Stimulated activated CD8-positive, alpha-beta memory T cell treated with anti-CD3 and anti-CD28 coated beads, Interleukin-7, amount 100 ng/mL, for 1 hour (primary cell): Measurements from ENCODE around the gene DAPK2.
A peak's percentile ranks its signal among the peaks of the same experiment; 100 is the strongest.
"Not testable (repeated sequence)": the region's sequence is repeated elsewhere in the genome, so short reads cannot be mapped to it uniquely, and the experiment has no call there.

Source experiments
- DNase-seq, 2 donors: peaks; one replicate each; pipeline ENCODE4 v3.0.0-alpha.2; 2020; ENCODE audit warnings: low read depth in 2 of 2

DAPK2 gene

DNA sequence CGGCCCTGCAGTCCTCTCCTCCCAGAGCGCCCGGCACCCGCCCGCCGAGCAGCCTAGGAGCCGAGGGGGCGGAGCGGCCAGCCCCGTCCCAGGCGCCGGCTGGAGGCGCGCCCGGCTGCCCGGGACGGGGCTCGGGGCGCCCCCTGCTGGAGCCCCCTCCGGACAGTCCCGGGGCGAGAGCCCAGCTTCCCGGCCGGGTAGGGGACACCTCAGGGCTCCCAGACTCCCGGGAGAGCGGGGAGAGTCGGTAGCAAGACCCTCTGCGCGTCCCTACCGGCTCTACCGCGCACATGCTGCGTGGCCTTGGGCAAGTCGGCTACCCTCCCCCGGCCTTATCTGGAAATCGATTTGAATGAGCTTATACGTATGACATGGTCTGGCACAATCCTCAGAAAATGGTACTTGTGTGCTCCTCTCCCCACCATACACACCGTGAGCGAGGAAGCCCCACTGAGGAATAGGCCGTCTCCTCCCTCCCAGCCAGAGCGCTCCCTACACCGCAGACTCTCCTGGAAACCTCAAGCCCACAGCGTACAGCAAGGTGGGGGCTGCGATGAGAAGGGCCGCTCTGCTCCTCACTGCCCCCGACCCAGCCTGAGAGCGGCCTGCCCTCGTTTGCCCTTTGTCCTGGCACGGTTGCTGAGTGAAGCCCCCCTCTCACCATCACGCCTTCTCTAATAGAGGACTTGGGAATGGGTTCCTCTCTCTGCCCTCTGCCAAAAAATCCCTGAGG is at the start of gene DAPK2:
Gene DAPK2, minus strand, starts transcription at position 65 of the 733 bp plus-strand sequence. CDS start 6,224 bp downstream, outside the sequence.
- DNase-seq, result peak; percentile 39 to 43

DNA sequence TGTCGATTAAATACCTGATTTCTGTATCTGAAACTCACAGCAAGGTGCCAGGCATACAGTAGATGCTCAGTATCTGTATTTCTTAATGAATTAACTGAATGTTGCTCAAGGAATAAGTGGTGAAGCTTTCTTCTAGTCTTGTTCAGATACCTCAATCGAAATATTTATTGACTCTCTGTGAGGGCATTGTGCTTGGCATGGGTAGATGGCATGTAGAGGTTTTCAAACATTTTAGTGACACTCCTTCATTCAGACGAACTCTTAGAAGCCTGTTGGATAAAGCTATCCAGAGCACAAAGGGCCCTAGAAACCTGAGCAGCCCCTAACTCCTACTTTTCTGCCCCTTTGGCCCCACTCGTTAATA is 49.1 kb upstream of the DAPK2 start:
- DNase-seq, result no peak

DNA sequence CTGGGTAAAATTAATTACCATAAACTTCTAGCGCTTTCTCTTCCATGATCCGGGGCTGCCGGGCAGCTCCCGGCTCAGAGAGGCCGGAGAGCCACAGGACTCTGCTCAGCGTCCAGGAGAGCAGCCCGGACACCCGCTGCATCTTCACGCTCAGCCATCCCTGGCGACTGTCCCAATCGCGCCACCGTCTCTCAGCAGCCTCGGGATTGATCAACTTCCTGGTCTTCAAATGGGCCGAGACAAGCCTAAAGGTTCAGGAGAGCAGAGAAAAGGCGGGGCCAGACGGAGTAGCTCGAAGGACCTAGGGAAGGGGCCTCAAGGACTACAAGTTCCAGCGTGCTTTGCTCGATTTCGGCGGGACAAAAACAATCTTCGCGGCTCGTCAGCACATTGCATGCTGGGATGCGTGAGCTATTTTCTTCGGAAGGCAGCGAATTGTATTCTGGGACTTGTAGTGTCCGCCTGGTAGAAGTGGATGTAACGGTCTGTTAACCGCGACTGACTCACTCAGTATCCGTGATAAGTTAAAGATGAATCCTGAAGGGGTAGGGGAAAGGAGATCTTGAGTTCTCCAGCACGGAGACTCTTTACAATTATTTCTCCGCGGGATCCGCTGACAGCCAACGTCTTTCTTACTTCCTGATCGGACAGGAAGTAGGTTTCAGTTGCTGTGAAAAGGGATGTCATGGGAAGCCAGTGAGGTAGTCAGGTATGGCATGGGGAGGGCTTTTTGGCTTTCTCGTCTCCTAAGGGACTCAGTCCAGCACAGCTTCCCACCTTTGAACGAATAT is 47.5 kb upstream of the DAPK2 start, which contains the start of gene CIAO2A:
Gene CIAO2A, minus strand, starts transcription at position 212 of the 791 bp plus-strand sequence. Its CDS starts 70 bp downstream, at position 142.
- DNase-seq, result peak; percentile 74 to 76

DNA sequence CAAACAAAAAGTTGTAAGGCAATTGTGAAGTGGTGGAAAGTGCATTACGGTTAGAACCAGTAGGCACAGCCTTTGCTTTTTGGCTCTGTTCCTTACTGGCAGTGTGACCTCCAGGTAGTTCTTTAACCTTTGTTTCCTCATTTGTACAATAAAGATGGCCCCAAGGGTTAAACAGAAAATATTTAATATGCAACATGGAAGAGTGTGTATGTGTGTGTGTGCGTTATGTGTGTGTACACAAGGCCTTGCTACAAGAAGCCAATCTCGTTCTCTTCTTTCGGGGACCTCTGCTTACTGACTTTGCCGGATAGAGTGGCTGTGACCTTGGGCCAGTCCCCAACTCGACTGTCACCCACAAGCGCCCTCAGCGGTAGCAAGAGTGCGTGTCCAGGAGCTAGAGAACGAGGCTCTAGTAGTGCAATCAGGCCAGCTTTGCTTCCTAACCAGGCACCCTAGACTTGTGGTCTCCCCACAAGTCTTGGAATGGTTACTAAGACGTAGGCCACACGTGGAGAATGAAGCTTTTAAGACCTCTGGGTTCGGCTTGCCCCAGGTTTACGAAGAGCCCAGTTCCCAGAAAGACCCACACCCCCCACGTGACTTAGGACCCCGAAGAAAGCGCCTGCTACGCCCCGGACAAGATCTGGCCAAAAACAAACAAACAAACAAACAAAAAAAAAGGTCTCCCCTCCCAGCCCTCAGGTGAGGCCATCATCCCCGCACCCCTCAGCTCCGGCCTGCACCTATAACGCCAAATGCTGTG is 46.8 kb upstream of the DAPK2 start:
- DNase-seq, result no peak

DNA sequence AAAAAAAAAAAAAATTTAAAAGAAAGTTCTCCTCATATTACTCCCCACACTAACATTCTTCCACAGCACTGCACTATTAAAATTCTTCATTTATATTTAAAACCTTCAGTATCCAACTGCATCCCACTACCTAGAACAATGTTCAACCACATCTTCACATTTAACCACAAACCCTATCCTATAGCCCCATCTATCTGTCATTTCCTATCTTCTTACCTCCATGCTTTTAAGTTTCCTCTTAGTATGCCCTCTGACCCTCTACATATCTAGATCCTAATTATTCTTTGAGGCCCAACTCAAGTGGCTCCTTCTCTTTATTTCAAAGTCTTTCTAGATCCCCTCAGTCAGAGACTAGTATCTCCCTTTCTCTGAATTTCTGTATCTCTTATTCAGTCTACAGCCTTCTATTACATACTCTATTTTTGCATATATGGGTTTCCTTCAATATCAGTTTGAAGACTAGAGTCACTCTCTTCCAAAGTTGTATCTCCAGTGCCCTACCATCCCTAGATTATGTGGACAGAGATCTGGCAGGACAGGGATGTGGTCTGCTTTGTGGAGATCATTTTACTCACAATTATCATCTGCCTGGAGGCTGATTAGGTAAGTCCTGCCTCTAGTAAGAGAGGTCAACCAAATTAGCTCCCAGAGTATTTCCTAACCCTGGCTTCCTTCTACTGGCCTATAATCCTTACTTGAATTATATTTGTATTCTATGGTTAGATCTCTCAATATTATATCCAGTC is 46.0 kb upstream of the DAPK2 start:
- DNase-seq, result no peak

DNA sequence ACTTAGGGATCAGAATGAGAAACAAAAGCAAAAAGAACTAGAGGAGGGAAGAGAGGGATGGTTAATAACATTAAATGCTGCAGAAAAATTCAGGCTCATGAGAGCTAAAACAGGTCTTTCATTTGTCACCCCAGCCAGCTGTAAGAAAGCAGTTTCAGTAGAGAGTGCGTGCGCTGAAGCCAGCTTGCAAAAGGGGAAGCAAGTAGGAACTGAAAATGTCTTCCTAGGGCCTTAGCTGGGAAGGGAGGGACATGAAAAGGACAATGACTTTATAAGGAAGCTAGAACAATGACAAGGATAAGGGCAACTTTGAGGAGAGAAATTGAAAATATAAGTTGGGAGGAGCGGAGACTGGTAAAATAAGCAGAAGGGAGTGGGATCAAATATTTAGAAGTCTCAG is 44.2 kb upstream of the DAPK2 start:
- DNase-seq, result no peak

DNA sequence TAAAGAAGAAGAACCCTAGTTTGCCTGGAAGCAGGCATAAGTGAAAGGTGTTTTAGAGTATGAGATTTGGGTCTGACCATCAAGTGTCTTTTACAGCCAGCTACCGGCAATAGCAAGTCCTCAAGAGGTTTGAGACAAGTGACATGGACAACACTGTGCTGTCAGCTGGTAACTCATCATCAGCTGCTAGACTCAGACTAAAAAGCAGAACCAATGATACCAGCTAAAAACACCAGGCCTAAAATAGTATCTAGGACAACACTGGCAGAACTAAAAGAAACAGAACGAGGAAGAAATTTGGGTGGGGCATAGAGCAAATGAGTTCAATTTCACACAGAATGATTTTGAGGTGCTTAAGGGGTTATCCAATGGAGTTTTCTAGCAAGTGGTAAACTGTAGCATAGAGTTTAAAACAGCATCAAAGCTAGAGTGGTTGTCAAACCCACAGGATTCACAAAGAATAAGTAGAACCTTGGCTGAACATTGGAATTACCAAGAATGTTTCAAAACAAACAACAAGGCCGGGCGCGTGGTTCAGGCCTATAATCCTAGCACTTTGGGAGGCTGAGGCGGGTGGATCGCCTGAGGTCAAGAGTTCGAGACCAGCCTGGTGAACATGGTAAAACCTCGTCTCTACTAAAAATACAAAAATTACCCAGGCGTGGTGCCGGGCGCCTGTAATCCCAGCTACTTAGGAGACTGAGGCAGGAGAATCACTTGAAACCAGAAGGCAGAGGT is 43.4 kb upstream of the DAPK2 start:
- no peak for DNase-seq

DNA sequence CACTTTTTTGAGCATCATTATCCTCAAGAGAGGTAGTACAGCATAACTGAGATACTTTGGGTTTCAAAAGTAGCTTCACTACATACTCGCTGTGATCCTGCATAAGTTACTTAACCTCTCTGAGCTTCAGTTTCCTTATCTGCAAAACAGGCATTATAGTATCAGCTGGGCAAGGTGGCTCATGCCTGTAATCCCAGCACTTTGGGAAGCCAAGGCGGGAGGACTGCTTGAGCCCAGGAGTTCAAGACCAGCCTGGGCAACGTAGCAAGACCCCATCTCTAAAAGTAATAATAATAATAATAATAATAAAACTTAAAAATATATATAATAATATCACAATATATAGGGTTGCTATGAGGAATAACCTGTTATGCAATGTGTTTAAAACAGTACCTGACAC is 36.5 kb upstream of the DAPK2 start:
- DNase-seq, result no peak

DNA sequence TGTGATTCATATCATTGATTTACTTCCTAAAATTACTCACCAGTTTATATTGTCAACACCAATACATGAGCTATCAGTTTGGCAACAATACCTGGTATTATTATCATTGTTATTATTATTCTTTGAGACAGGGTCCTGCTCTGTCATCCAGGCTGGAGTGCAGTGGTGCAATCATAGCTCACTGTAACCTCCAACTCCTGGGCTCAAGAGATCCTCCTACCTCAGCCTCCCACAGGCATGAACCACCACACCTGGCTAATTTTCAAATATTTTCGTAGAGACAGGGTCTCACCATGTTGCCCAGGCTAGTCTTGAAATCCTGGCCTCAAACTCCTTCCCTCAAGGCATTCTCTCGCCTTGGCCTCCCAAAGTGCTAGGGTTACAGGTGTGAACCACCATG is 27.2 kb upstream of the DAPK2 start:
- not testable (repeated sequence) for DNase-seq

DNA sequence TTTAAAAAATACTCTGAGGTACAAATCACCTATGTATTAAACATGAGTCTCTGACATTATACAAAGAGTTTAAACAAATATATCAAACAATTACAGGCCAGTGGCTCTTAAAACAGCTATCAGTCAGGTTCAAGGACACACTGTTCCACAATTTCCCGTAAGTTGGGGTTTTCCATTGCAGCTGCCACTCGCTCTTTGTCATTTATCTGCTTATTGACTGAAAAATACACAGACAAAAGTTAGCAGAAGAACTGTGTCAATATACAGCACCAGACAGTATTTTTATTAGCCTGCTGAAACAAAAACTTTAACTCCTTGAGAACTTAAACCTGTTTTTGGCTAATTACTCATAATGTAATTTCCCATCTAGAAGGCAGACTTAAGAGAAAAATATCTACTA is 26.5 kb upstream of the DAPK2 start:
- DNase-seq, result no peak

DNA sequence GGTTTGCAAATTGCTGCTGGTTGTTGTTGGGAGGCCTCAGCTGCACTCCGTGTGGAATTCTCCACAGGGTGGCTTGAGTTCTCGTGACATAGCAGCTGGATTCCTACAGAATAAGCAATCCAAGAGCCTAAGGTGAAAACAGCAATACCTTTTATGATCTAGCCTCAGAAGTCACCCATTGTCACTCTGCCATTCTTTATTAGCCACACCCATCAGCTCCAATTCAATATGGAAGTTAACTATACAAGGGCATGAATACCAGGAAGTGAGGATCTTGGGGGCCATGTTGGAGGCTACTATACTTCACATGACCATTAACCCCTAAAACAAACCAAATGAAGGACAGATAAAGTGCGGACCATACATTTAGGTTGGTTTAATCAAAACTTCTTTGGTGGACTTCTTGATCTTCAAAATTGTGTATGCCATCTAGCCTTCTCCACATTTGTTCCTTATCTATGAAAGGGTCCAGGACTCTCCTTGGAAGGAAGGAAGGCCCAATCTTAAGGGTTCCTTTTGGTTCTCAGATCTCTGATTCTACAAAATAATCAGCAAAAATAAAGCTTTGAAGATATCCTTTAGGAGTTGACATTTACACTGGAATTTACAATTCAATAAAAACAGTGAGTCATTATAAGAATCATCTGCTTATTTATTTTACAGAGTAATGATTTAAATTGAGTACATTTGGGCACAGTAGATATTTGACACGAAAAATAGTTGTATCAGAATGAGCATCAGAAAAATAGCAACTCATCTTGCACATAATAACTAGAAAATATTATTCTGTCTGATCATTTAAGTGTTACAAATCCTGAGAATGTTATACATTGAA is 25.9 kb upstream of the DAPK2 start:
- no peak for DNase-seq

DNA sequence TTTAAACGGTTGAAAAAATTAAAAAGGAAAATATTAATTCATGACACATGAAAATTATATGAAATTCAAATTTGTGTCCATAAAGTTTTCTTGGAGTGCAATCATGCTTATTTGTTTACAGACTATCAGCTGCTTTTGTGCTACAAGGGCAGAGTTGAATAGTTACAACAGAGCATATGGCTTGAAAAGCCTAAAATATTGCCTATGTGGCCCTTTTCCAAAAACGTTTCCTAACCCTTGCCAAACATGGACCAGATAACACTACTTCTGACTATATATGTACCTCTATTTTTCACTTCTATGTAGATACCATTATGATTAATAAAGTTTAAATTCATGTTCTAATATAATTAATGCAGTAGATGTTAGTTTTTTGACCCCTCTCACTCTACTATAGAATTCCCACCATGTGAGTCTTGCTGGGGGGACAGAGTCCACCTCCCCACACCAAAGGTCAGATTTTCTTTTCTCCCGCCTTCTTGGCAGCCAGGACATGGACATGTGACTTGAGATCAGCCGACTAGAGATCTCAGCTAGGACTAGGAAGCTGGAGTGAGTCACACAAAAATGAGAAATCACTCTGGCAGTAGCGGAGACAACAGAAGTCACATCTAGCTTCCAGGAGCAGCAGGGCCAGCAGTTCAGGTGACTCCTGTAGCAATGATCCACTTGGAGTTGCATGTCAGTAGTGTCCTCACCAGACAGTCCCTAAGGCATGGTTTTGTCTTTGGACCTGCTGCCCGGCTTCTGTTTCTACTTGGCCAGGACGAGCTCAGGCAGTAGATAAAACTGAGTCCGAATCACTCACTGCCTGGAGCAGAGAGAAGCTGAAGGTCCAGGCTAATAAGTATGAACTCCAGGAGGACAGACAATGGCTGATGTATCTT is 24.9 kb upstream of the DAPK2 start:
- no peak for DNase-seq

DNA sequence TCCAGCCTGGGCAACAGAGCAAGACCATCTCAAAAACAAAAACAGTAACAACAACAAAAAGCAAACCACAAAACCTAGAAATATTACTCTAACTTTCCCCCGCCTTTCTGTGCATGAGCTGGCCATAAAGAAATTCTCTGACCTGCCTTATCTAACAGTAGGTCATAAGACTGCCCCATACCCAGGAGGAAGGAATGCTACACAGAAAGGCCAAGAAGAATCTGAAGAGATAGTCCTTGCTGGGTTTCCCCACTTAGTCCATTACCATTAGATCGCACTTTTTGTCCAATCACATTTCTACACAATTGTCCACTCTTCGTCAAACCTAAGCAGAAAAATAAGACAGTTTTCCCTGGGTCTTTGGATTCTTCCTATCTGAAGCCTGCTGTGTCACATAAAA is 23.8 kb upstream of the DAPK2 start:
- DNase-seq, result no peak

DNA sequence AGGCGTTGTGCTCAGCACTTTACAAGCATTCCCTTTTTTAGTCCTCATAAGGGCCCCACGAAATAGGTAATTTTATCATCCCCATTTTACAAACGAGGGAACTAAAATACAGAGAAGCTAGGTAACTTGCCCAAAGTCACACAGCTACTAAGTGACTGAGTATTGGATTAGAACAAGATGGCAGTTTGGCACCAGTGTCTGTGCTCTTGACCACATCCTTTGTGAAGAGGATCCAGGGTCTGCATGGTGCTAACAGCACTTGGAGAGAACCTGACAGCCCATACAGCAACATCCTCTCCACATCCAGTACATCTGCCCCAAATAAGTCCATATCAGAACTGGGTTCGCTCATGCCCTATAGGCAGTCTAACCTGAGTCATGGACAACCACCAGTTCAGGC is 21.8 kb upstream of the DAPK2 start:
- DNase-seq, result no peak

DNA sequence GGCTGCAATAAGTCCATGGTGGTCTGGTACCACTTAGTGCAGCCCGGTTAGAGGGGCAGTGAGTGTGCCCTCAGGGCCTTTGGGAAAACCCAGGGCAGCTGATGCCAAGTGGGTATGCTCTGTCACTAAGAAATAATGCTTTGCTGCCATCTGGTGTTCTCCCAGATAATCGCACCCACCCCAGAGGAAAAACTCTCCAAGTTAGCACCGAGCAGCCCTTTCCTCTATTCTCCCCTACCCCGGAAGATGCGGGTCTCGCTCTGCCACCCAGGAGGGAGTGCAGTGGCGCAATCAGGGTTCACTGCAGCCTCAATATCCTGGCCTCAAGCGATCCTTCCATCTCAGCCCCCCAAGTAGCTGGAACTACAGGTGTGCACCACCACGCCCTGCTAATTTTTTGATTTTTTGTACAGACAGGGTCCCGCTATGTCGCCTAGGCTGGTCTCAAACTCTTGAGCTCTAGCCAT is 21.3 kb upstream of the DAPK2 start:
- DNase-seq, result peak; percentile 35 to 36

DNA sequence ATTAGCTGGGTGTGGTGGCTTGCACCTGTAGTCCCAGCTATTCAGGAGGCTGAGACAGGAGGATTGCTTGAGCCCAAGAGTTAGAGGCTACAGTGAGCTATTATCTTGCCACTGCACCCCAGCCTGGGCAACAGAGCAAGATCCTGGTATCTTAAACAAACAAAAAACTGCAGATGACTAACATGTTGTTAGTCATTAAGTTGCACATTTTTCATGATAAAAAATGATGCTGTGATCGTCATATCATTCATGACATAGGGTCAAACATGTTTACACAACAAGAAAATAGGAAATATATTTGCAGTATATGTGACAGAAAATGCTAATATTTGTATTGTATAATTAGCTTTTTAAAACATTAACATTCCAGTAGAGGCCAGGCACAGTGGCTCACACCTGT is 20.2 kb upstream of the DAPK2 start:
- no peak for DNase-seq

DNA sequence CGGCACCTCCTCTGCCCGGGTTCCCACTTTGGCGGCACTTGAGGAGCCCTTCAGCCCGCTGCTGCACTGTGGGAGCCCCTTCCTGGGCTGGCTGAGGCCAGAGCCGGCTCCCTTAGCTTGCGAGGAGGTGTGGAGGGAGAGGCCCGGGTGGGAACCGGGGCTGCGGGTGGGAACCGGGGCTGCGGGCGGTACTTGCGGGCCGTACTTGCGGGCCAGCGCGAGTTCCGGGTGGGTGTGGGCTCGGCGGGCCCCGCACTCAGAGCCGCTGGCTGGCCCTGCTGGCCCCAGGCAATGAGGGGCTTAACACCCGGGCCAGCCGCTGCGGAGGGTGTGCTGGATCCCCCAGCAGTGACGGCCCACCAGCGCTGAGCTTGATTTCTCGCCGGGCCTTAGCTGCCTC is 14.4 kb upstream of the DAPK2 start:
- DNase-seq, result no peak

DNA sequence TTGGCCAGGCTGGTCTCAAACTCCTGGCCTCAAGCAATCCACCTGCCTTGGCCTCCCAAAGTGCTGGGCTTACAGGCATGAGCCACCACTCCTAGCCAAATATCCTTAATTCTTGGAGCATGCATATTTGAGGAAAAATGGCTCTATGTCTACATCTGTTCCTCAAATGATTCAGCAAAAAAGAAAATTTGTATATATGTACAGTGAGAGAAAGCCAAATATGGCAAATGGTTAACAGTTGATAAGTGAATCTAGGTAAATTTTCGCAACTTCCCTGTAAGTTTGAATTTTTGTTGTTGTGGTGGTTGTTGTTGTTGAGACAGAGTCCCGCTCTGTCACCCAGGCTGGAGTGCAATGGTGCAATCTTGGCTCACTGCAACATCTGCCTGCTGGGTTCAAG is 12.8 kb upstream of the DAPK2 start:
- DNase-seq, result not testable (repeated sequence)

DNA sequence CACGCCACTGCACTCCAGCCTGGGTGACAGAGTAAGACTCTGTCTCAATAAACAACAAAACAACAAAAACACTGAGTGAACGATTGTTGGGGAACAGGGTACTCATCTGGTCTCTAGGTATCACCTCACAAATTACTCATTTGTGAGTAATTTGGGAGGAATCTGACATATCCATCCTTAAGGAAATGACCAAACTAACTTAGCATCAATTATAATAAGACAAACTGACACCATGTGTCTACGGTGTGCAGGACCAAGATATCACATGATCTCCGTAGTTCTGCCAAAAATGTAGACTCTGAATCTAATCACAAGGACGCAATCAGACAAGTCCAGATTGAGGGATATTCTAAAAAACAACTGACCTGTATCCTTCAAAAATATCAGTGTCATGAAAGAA is 12.0 kb upstream of the DAPK2 start:
- no peak for DNase-seq
